HepG2 (cell line): ENCODE results near the gene TRIM31. TPM values are rescaled to one million over a fixed set of nuclear protein-coding genes. Genes with fewer than 3 reads are reported as not detected.

Experiments
- CERS6 ChIP-seq: sonication (generic); formaldehyde crosslinking; IDR thresholded peaks from 2 replicates; pipeline ENCODE4 v1.5.0; 2020; ENCODE audit warnings: missing genetic modification reagents
- DZIP1 ChIP-seq: sonication (generic); formaldehyde crosslinking; IDR thresholded peaks from 2 replicates; pipeline ENCODE4 v1.5.0; 2020; ENCODE audit warnings: mild to moderate bottlenecking, missing genetic modification reagents
- FOXK1 ChIP-seq: sonication (generic); formaldehyde crosslinking; IDR thresholded peaks from 2 replicates; pipeline ENCODE4 v1.4.0; 2020; ENCODE audit warnings: low read depth, missing genetic modification reagents, borderline replicate concordance
- FUBP1 ChIP-seq: sonication (generic); formaldehyde crosslinking; IDR thresholded peaks from 2 replicates; pipeline ENCODE4 v1.5.1; 2020; ENCODE audit warnings: missing genetic modification reagents, mild to moderate bottlenecking, borderline replicate concordance
- HMG20B ChIP-seq: conservative IDR thresholded peaks from 2 replicates; pipeline ENCODE4 v1.6.1; 2016; ENCODE audit warnings: missing genetic modification reagents, missing compliant biosample characterization
- KAT2B ChIP-seq: fragments of 150-350 bp; IDR thresholded peaks from 2 replicates; pipeline ENCODE4 v1.6.1; 2014; ENCODE audit warnings: low read depth, low read length, borderline replicate concordance
- MAFG ChIP-seq: sonication (generic); formaldehyde crosslinking; IDR thresholded peaks from 2 replicates; pipeline ENCODE4 v1.5.1; 2020; ENCODE audit warnings: mild to moderate bottlenecking, missing genetic modification reagents
- MTF1 ChIP-seq: sonication (generic); formaldehyde crosslinking; IDR thresholded peaks from 2 replicates; pipeline ENCODE4 v1.5.0; 2020; ENCODE audit warnings: missing genetic modification reagents
- PHB2 ChIP-seq: fragments of 450-650 bp; IDR thresholded peaks from 2 replicates; pipeline ENCODE4 v1.6.1; 2018; ENCODE audit not compliant: partially characterized antibody
- PLRG1 ChIP-seq: fragments of 450-650 bp; conservative IDR thresholded peaks from 2 replicates; pipeline ENCODE4 v1.6.1; 2016
- SMAD9 ChIP-seq: sonication (generic); formaldehyde crosslinking; IDR thresholded peaks from 2 replicates; pipeline ENCODE4 v1.5.1; 2020; ENCODE audit warnings: mild to moderate bottlenecking, missing genetic modification reagents
- SMC3 ChIP-seq: IDR thresholded peaks from 2 replicates; pipeline ENCODE4 v1.6.1; 2011; ENCODE audit warnings: low read length, improper control_type of control experiment
- SRSF9 ChIP-seq: fragments of 200-400 bp; formaldehyde crosslinking; IDR thresholded peaks from 2 replicates; pipeline ENCODE4 v1.6.1; 2018; ENCODE audit warnings: borderline replicate concordance, mild to moderate bottlenecking, low read depth, low read length; ENCODE audit not compliant: insufficient read depth, poor library complexity, severe bottlenecking
- ZC3H13 ChIP-seq: sonication (generic); formaldehyde crosslinking; IDR thresholded peaks from 2 replicates; pipeline ENCODE4 v1.8.1; 2023; ENCODE audit warnings: mild to moderate bottlenecking, missing genetic modification reagents, moderate library complexity
- ZFP36L2 ChIP-seq: sonication (generic); formaldehyde crosslinking; IDR thresholded peaks from 2 replicates; pipeline ENCODE4 v1.4.0; 2020; ENCODE audit warnings: missing genetic modification reagents
- ZFP37 ChIP-seq: sonication (generic); formaldehyde crosslinking; IDR thresholded peaks from 2 replicates; pipeline ENCODE4 v1.4.0; 2020; ENCODE audit warnings: missing genetic modification reagents, borderline replicate concordance
- ZFY ChIP-seq: sonication (generic); formaldehyde crosslinking; IDR thresholded peaks from 2 replicates; pipeline ENCODE4 v1.4.0; 2020; ENCODE audit warnings: missing genetic modification reagents
- ZNF382 ChIP-seq: sonication (generic); formaldehyde crosslinking; IDR thresholded peaks from 2 replicates; pipeline ENCODE4 v1.5.0; 2020; ENCODE audit warnings: missing genetic modification reagents, mild to moderate bottlenecking, borderline replicate concordance
- ZNF549 ChIP-seq: sonication (generic); formaldehyde crosslinking; IDR thresholded peaks from 2 replicates; pipeline ENCODE4 v1.5.0; 2020; ENCODE audit warnings: missing genetic modification reagents
- ZNF550 ChIP-seq: sonication (generic); formaldehyde crosslinking; IDR thresholded peaks from 2 replicates; pipeline ENCODE4 v1.4.0; 2020; ENCODE audit warnings: mild to moderate bottlenecking, missing genetic modification reagents, borderline replicate concordance
- ZNF644 ChIP-seq: IDR thresholded peaks from 2 replicates; pipeline ENCODE4 v1.6.1; 2016; ENCODE audit warnings: low read depth
- polyA plus RNA-seq, 8 experiments: library from polyadenylated mRNA; depleted of rRNA in 3 of 8; stranded (reverse) in 7 of 8; unstranded in 1 of 8; fragments of >200 nt; fragmentation: Illumina TruSeq in 4 of 8; extraction: Trizol in 4 of 8; gene quantifications; 2 replicates each; pipeline versions ENCODE4 v1.2.1 to v1.2.3, GENCODE V29; 2011 to 2016; ENCODE audit warnings: low read depth in 4 of 8, missing spikeins in 1 of 8, mixed read lengths in 1 of 8; ENCODE audit not compliant: insufficient read depth in 1 of 8
- total RNA-seq, 5 experiments: library from RNA; depleted of rRNA; stranded (reverse); fragments of >200 nt; fragmentation: Illumina TruSeq; extraction: Trizol; gene quantifications; 2 replicates each; pipeline ENCODE4 v1.2.3, GENCODE V29; 2016; ENCODE audit warnings: low read depth in 1 of 5
- TF ChIP-seq, protein P1 (sequence below): sonication (generic); formaldehyde crosslinking; conservative IDR thresholded peaks from 2 replicates; pipeline ENCODE4 v1.8.0; 2022; ENCODE audit warnings: missing genetic modification reagents

The TRIM31 gene
- total and polyA plus RNA-seq, 2 of the 13 experiments (the other 11 are each of a cell fraction or from before 2014, with no cell fraction given) = 0.13 to 0.51 TPM

DNA sequence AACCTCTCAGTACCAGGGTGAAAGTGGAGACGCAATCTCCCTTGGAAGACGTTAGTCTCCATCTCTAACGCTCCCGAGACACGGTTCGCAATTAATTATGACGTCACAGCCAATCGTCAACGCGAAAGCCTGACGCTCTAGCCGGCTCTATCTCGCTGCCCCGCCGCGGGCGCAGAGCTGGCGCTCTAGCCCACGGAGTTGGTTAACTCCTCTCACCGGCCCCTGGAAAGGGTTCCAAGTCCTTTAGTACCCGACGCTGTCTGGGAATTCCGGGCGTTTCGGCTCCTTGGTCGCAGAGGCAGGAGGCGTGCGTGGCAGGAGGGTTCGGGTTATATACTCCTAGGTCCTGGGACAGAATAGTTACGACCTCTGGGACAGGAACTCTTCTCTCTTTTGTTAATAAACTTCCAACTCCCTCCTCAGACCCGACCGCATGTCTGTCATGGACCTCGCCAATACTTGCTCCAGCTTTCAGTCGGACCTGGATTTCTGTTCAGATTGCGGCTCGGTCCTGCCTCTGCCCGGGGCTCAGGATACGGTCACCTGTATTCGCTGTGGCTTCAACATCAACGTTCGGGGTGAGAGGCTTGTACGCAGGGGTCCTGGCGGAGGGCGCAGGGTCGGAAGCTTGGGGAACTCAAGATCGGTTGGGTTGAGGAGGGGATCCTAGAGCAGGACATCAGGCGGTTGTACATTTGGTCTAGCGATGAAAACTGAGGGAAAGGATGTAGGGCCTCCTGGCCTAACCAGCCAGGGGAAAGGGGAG, 51.6 kb downstream of the TRIM31 start, which contains the start of gene POLR1H (continued):
- TF ChIP-seq SMAD9 (CRISPR knock-in tag) (peak; percentile 81; the same call in 1 of the 2 replicates), ZFP36L2 (no peak), MTF1 (CRISPR knock-in tag) (peak; percentile 92; the same call in 1 of the 2 replicates), MAFG (CRISPR knock-in tag) (no peak), ZFP37 (CRISPR knock-in tag) (no peak), CERS6 (no peak), FOXK1 (CRISPR knock-in tag) (peak; percentile 98), ZNF549 (peak; percentile 66; the same call in 1 of the 2 replicates), PHB2 (no peak), DZIP1 (CRISPR knock-in tag) (no peak), SMC3 (no peak), ZNF382 (CRISPR knock-in tag) (no peak), FUBP1 (CRISPR knock-in tag) (no peak), ZC3H13 (CRISPR knock-in tag) (no peak), PLRG1 (no peak), KAT2B (no peak), ZNF644 (no peak), ZNF550 (no peak; the same call in 1 of the 2 replicates), HMG20B (peak; percentile 64; the same call in 1 of the 2 replicates), ZFY (CRISPR knock-in tag) (peak; percentile 75), SRSF9 (no peak)
- TF ChIP-seq, protein P1, sequence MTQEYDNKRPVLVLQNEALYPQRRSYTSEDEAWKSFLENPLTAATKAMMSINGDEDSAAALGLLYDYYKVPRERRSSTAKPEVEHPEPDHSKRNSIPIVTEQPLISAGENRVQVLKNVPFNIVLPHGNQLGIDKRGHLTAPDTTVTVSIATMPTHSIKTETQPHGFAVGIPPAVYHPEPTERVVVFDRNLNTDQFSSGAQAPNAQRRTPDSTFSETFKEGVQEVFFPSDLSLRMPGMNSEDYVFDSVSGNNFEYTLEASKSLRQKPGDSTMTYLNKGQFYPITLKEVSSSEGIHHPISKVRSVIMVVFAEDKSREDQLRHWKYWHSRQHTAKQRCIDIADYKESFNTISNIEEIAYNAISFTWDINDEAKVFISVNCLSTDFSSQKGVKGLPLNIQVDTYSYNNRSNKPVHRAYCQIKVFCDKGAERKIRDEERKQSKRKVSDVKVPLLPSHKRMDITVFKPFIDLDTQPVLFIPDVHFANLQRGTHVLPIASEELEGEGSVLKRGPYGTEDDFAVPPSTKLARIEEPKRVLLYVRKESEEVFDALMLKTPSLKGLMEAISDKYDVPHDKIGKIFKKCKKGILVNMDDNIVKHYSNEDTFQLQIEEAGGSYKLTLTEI (CRISPR knock-in tag) = no peak
